GM19328 (cell line): Measurements from ENCODE around the gene TRIM2.

ENCODE experiments used
- ATAC-seq: cut with Tn5 transposase; IDR thresholded peaks from one replicate; pipeline ENCODE4 v1.9.1; 2021; ENCODE audit warnings: mild to moderate bottlenecking, moderate library complexity; ENCODE audit not compliant: unreplicated experiment

TRIM2 gene

DNA sequence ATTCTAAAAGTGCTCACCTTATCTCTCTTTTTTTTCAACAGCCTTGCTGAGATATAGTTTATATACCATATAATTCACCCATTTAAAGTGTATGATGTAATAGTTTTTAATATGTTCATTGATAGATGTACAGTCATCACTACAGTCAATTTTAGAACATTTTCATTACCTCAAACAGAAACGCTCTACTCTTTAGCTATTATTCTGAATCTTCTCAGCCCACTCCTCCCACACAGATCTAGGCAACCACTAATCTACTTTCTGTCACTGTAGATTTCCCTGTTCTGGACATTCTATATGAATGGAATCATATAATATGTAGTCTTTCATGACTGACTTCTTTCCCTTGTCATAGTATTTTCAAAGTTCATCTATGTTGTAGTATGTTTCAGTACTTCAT is 162.8 kb downstream of the TRIM2 start:
- no peak for ATAC-seq

- ATAC-seq, result no peak
These were observed 164.8 kb downstream of the TRIM2 start for GRCh38 chr4:153369021-153369420.

DNA sequence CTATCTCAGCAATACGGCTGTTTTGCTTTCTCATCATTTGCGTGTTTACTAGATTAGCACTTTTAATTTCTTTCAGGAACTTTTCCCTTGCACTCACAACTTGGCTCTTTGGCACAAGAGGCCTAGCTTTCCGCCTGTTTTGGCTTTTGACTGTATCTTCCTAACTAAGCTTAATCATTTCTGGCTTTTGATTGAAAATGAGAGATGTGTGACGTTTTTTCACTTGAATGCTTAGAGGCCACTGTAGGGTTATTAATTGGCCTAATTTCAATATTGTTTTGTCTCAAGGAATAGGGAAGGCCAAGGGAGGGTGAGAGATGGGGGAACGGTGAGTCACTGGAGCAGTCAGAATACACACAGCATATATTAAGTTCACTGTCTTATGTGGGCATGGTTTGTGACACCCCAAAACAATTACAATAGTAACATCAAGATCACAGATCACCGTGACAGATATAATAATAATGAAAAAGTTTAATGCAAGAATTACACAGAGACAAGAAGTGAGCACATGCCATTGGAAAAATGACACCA is 167.5 kb downstream of the TRIM2 start:
- no peak for ATAC-seq

- no peak for ATAC-seq
These were observed 168.8 kb downstream of the TRIM2 start for GRCh38 chr4:153372967-153373562.

GRCh38 chr4:153374442-153374841 is 170.2 kb downstream of the TRIM2 start:
- ATAC-seq, result no peak

- no peak for ATAC-seq
These were observed 171.1 kb downstream of the TRIM2 start for GRCh38 chr4:153375303-153375702.

DNA sequence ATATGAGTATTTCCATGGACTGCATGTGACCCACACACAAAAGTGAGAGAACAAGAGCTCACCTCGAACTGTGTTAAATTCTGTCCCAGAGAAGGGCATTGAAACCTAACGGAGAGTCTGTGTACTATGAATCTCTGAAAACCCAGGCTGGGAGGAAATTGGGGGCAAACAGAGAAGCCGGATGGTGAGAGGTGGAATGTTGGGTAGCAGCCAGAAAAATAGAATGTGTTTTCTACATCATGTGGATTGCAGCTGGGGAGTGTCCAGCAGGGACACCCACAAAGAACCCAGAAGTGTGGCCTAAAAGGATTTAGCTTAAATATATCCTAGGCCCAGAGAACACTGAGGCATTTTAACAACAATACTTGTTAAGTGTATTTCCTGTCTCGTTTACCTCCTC is 178.9 kb downstream of the TRIM2 start:
- ATAC-seq, result no peak

DNA sequence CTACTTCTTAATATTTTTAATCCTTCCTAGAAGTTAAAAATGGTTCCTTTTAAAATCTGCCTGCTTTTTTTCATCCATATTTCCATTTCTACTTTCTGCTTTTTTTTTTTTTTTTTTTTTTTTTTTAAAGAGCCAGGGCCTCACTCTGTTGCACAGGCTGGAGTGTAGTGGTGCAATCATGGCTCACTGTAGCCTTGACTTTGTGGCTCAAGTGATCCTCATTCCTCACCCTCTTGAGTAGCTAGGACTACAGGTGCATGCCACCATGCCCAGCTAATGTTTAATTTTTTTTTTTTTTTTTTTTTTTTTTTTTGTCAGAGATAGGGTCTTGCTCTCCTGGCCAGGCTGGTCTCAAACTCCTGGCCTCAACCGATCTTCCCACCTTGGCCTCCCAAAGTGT is 179.9 kb downstream of the TRIM2 start:
- no peak for ATAC-seq

GRCh38 chr4:153385784-153386183 is 181.5 kb downstream of the TRIM2 start:
- ATAC-seq, result no peak

GRCh38 chr4:153387981-153388380 is 183.7 kb downstream of the TRIM2 start:
- ATAC-seq, result no peak
